Mononuclear cell (primary cell): ENCODE results near the gene SEC14L5. TPM values are rescaled to one million over a fixed set of nuclear protein-coding genes. Genes with fewer than 3 reads are reported as not detected.
"Not testable (repeated sequence)": the region's sequence is repeated elsewhere in the genome, so short reads cannot be mapped to it uniquely, and the experiment has no call there.

Source experiments
- H3K27me3 ChIP-seq: 2 replicates; pipeline ENCODE4 v1.6.0; 2011; ENCODE audit warnings: low read length, control low read depth; ENCODE audit not compliant: insufficient read depth
- H3K4me1 ChIP-seq: 2 replicates; pipeline ENCODE4 v1.5.1; 2011; ENCODE audit warnings: mild to moderate bottlenecking, low read length, control low read depth; ENCODE audit not compliant: insufficient read depth
- H3K4me3 ChIP-seq: 2 replicates; pipeline ENCODE4 v1.5.1; 2011; ENCODE audit warnings: mild to moderate bottlenecking, low read length, moderate library complexity
- H3K9me3 ChIP-seq: 2 replicates; pipeline ENCODE4 v1.5.1; 2011; ENCODE audit warnings: low read depth, mild to moderate bottlenecking, control low read depth, low read length
- total RNA-seq: library from RNA; depleted of rRNA; stranded (reverse); fragments of >200 nt; gene quantifications from one replicate; pipeline ENCODE4 v1.2.3, GENCODE V29; 2012

Gene SEC14L5
- total RNA-seq, 1 donor, result 1.6 TPM

- H3K4me3 ChIP-seq, result no peak overlapping the region
- H3K9me3 ChIP-seq, result no peaks in the 10 kb centered on the region
- H3K27me3 ChIP-seq, result no peaks in the 10 kb centered on the region
- H3K4me1 ChIP-seq, result peaks cover 14% of the 10 kb centered on the region
Observed at GRCh38 chr16:4958510-4959438, 644 bp downstream of the SEC14L5 start.

GRCh38 chr16:4960579-4960978 lies 2.4 kb downstream of the SEC14L5 start:
- no peak overlapping the region for H3K4me3 ChIP-seq
- no peaks in the 10 kb centered on the region for H3K9me3 ChIP-seq
- H3K4me1 ChIP-seq, result peaks cover 14% of the 10 kb centered on the region
- no peaks in the 10 kb centered on the region for H3K27me3 ChIP-seq

- H3K9me3 ChIP-seq, result no peaks in the 10 kb centered on the region
- H3K4me1 ChIP-seq, result peaks cover 9% of the 10 kb centered on the region
- H3K4me3 ChIP-seq, result no peak overlapping the region
- no peaks in the 10 kb centered on the region for H3K27me3 ChIP-seq
Observed at GRCh38 chr16:4962716-4963115, 4.6 kb downstream of the SEC14L5 start.

- H3K4me1 ChIP-seq, H3K4me3 ChIP-seq, H3K27me3 ChIP-seq, H3K9me3 ChIP-seq: not testable (repeated sequence)
Observed at GRCh38 chr16:4963527-4963926, 5.4 kb downstream of the SEC14L5 start.

- no peak overlapping the region for H3K4me3 ChIP-seq
- no peaks in the 10 kb centered on the region for H3K4me1 ChIP-seq
- H3K9me3 ChIP-seq, result no peaks in the 10 kb centered on the region
- H3K27me3 ChIP-seq, result no peaks in the 10 kb centered on the region
Observed at GRCh38 chr16:4966736-4967453, 8.8 kb downstream of the SEC14L5 start.

- not testable (repeated sequence) for H3K4me1 ChIP-seq, H3K9me3 ChIP-seq, H3K27me3 ChIP-seq, H3K4me3 ChIP-seq
Observed at GRCh38 chr16:4968278-4968677, 10.1 kb downstream of the SEC14L5 start.

- H3K4me1 ChIP-seq, result no peaks in the 10 kb centered on the region
- no peak overlapping the region for H3K4me3 ChIP-seq
- H3K9me3 ChIP-seq, result no peaks in the 10 kb centered on the region
- no peaks in the 10 kb centered on the region for H3K27me3 ChIP-seq
Observed at GRCh38 chr16:4968879-4969483, 10.9 kb downstream of the SEC14L5 start.

GRCh38 chr16:4970010-4970409 lies 11.9 kb downstream of the SEC14L5 start:
- no peaks in the 10 kb centered on the region for H3K9me3 ChIP-seq
- H3K4me1 ChIP-seq, result no peaks in the 10 kb centered on the region
- H3K4me3 ChIP-seq, result no peak overlapping the region
- H3K27me3 ChIP-seq, result no peaks in the 10 kb centered on the region

GRCh38 chr16:4972938-4973587 lies 14.9 kb downstream of the SEC14L5 start:
- no peak overlapping the region for H3K4me3 ChIP-seq
- H3K9me3 ChIP-seq, result no peaks in the 10 kb centered on the region
- peaks cover 4% of the 10 kb centered on the region for H3K4me1 ChIP-seq
- no peaks in the 10 kb centered on the region for H3K27me3 ChIP-seq

- Histone ChIP-seq H3K4me1 (peaks cover 4% of the 10 kb centered on the region), H3K27me3 (no peaks in the 10 kb centered on the region), H3K4me3 (no peak overlapping the region), H3K9me3 (no peaks in the 10 kb centered on the region)
Observed at GRCh38 chr16:4976079-4976478, 17.9 kb downstream of the SEC14L5 start.

GRCh38 chr16:4976611-4977145 lies 18.5 kb downstream of the SEC14L5 start:
- Histone ChIP-seq H3K27me3 (no peaks in the 10 kb centered on the region), H3K4me1 (peaks cover 4% of the 10 kb centered on the region), H3K4me3 (no peak overlapping the region), H3K9me3 (no peaks in the 10 kb centered on the region)

- H3K9me3 ChIP-seq, result no peaks in the 10 kb centered on the region
Observed at GRCh38 chr16:4979164-4979563, 21.0 kb downstream of the SEC14L5 start.

GRCh38 chr16:4979736-4980660 lies 21.9 kb downstream of the SEC14L5 start:
- Histone ChIP-seq H3K9me3 (no peaks in the 10 kb centered on the region), H3K4me3 (no peak overlapping the region), H3K27me3 (no peaks in the 10 kb centered on the region), H3K4me1 (peaks cover 4% of the 10 kb centered on the region)

More at GRCh38 chr16:4979164-4979563, 21.0 kb downstream of the SEC14L5 start:
- Histone ChIP-seq H3K4me3 (no peak overlapping the region), H3K4me1 (peaks cover 4% of the 10 kb centered on the region), H3K27me3 (no peaks in the 10 kb centered on the region)

- H3K27me3 ChIP-seq, result peaks cover 2% of the 10 kb centered on the region
- H3K4me3 ChIP-seq, result no peak overlapping the region
- peaks cover 3% of the 10 kb centered on the region for H3K4me1 ChIP-seq
- no peaks in the 10 kb centered on the region for H3K9me3 ChIP-seq
Observed at GRCh38 chr16:4980691-4981090, 22.6 kb downstream of the SEC14L5 start.
